ENCODE results near the gene CAPN7.
"Not testable (repeated sequence)": the region's sequence is repeated elsewhere in the genome, so short reads cannot be mapped to it uniquely, and the experiment has no call there.

Gene CAPN7

DNA sequence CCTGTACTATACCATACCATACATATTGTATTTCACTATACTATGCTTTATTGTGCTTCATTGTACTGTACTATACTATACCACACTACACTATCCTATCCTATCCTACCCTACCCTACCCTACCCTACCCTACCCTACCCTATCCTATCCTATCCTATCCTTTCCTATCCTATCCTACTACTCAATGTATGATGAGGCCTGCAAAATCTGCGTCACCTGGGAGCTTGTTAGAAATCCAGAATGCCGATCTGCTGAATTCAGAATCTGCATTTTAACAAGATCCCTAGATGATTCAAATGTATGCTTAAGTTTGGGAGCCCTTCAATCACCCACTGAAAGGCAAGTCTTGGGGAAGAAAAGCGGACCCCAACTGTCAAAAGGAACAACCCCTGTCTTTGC is 45.4 kb upstream of the CAPN7 start:
- no peak for ATAC-seq
- TF ChIP-seq ZC3H10 (CRISPR knock-in tag; IDR thresholded peaks at IDR 0.05) = no peak

DNA sequence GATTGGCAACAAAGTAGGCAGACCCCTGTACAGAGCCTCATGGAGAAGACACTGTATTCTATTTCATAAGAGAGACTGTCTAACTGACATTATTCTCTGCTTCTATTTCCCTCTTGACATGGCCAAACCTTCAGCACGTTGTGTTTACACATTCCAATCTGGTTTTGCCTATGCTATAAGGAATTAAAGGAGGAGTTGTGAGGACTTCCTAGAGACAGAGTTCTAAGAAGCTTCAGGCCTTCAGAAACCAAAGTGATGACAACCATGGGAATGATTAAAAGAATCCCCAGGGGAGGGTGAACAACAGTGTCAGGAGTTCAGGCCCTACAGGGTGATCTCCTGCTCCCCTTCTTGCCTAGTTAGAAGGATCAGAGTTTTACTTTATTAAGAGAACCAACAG is 44.9 kb upstream of the CAPN7 start:
- TF ChIP-seq ZFP30 (CRISPR knock-in tag; IDR thresholded peaks at IDR 0.05) (no peak), TOX (CRISPR knock-in tag; IDR thresholded peaks at IDR 0.05; ENCODE audit: borderline replicate concordance) (no peak), ZNF565 (CRISPR knock-in tag; conservative IDR thresholded peaks at IDR 0.05; ENCODE audit: low read depth) (no peak), ZC3H10 (CRISPR knock-in tag; IDR thresholded peaks at IDR 0.05) (no peak), TCF4 (CRISPR knock-in tag; IDR thresholded peaks at IDR 0.05; ENCODE audit: borderline replicate concordance) (no peak)
- TF ChIP-seq, protein P1, sequence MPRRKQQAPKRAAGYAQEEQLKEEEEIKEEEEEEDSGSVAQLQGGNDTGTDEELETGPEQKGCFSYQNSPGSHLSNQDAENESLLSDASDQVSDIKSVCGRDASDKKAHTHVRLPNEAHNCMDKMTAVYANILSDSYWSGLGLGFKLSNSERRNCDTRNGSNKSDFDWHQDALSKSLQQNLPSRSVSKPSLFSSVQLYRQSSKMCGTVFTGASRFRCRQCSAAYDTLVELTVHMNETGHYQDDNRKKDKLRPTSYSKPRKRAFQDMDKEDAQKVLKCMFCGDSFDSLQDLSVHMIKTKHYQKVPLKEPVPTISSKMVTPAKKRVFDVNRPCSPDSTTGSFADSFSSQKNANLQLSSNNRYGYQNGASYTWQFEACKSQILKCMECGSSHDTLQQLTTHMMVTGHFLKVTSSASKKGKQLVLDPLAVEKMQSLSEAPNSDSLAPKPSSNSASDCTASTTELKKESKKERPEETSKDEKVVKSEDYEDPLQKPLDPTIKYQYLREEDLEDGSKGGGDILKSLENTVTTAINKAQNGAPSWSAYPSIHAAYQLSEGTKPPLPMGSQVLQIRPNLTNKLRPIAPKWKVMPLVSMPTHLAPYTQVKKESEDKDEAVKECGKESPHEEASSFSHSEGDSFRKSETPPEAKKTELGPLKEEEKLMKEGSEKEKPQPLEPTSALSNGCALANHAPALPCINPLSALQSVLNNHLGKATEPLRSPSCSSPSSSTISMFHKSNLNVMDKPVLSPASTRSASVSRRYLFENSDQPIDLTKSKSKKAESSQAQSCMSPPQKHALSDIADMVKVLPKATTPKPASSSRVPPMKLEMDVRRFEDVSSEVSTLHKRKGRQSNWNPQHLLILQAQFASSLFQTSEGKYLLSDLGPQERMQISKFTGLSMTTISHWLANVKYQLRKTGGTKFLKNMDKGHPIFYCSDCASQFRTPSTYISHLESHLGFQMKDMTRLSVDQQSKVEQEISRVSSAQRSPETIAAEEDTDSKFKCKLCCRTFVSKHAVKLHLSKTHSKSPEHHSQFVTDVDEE (CRISPR knock-in tag; IDR thresholded peaks at IDR 0.05) = no peak
- TF ChIP-seq, protein P2, sequence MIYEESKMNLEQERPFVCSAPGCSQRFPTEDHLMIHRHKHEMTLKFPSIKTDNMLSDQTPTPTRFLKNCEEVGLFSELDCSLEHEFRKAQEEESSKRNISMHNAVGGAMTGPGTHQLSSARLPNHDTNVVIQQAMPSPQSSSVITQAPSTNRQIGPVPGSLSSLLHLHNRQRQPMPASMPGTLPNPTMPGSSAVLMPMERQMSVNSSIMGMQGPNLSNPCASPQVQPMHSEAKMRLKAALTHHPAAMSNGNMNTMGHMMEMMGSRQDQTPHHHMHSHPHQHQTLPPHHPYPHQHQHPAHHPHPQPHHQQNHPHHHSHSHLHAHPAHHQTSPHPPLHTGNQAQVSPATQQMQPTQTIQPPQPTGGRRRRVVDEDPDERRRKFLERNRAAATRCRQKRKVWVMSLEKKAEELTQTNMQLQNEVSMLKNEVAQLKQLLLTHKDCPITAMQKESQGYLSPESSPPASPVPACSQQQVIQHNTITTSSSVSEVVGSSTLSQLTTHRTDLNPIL (CRISPR knock-in tag; IDR thresholded peaks at IDR 0.05; ENCODE audit: low read depth) = no peak
- TF ChIP-seq, protein P3, sequence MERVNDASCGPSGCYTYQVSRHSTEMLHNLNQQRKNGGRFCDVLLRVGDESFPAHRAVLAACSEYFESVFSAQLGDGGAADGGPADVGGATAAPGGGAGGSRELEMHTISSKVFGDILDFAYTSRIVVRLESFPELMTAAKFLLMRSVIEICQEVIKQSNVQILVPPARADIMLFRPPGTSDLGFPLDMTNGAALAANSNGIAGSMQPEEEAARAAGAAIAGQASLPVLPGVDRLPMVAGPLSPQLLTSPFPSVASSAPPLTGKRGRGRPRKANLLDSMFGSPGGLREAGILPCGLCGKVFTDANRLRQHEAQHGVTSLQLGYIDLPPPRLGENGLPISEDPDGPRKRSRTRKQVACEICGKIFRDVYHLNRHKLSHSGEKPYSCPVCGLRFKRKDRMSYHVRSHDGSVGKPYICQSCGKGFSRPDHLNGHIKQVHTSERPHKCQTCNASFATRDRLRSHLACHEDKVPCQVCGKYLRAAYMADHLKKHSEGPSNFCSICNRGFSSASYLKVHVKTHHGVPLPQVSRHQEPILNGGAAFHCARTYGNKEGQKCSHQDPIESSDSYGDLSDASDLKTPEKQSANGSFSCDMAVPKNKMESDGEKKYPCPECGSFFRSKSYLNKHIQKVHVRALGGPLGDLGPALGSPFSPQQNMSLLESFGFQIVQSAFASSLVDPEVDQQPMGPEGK (CRISPR knock-in tag; IDR thresholded peaks at IDR 0.05; ENCODE audit: borderline replicate concordance) = no peak
- TF ChIP-seq, protein P4, sequence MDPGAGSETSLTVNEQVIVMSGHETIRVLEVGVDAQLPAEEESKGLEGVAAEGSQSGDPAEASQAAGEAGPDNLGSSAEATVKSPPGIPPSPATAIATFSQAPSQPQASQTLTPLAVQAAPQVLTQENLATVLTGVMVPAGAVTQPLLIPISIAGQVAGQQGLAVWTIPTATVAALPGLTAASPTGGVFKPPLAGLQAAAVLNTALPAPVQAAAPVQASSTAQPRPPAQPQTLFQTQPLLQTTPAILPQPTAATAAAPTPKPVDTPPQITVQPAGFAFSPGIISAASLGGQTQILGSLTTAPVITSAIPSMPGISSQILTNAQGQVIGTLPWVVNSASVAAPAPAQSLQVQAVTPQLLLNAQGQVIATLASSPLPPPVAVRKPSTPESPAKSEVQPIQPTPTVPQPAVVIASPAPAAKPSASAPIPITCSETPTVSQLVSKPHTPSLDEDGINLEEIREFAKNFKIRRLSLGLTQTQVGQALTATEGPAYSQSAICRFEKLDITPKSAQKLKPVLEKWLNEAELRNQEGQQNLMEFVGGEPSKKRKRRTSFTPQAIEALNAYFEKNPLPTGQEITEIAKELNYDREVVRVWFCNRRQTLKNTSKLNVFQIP (CRISPR knock-in tag; IDR thresholded peaks at IDR 0.05; ENCODE audit: borderline replicate concordance, low read depth) = no peak
- no peak for ATAC-seq

DNA sequence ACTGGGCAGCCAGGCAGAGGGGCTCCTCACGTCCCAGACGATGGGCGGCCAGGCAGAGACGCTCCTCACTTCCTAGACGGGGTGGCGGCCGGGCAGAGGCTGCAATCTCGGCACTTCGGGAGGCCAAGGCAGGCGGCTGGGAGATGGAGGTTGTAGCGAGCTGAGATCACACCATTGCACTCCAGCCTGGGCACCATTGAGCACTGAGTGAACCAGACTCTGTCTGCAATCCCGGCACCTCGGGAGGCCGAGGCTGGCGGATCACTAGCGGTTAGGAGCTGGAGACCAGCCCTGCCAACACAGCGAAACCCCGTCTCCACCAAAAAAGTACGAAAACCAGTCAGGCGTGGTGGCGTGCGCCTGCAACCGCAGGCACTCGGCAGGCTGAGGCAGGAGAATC is 42.4 kb upstream of the CAPN7 start:
- not testable (repeated sequence) for ATAC-seq

DNA sequence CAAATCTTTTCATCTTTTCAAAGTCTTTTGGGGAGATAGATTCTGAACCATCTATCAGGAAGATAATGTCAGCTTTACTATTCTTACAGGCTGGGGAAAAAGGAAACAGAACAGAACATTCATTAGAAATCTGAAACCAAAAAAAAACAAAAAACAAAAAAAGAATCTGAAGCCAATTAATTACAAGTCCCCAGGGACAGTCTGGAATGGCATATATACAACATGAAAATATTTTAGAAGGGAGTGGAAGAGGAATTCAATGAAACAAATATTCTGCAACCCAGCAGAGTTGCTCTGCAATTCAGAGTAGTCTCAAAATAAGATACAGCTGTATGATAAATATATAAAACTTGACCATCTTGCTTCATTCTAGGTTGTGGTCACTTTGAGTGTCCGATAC is 41.7 kb upstream of the CAPN7 start:
- no peak for ATAC-seq
- TF ChIP-seq ZNF8 (CRISPR knock-in tag; IDR thresholded peaks at IDR 0.05) (no peak), BACH2 (CRISPR knock-in tag; IDR thresholded peaks at IDR 0.05; ENCODE audit: borderline replicate concordance) (no peak), ZFP30 (CRISPR knock-in tag; IDR thresholded peaks at IDR 0.05) (no peak), TOX (CRISPR knock-in tag; IDR thresholded peaks at IDR 0.05; ENCODE audit: borderline replicate concordance) (no peak), ISL1 (CRISPR knock-in tag; IDR thresholded peaks at IDR 0.05) (0 out of 2 replicates have a peak, but pooled peaks have one; percentile 23)

DNA sequence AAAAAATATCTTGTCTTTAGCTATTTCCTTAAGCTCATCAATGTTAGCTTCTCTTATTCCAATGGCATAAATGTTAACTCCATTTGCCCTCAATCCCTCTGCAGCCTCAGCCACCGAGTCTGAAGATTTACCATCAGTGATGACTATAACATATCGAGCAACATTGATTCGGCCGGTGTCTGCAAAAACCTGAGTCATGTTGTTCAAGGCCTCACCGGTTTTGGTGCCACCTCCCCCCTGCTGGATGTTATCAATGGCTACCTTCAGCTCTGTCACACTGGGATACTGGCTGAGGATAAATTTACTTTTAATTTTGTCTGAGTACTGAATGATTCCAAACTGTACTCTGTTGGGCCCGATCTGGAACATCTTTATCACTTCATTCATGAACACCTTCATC is 41.0 kb upstream of the CAPN7 start:
- ATAC-seq = no peak
- TF ChIP-seq ZNF8 (CRISPR knock-in tag; IDR thresholded peaks at IDR 0.05) (no peak), TOX (CRISPR knock-in tag; IDR thresholded peaks at IDR 0.05; ENCODE audit: borderline replicate concordance) (no peak), ZNF565 (CRISPR knock-in tag; conservative IDR thresholded peaks at IDR 0.05; ENCODE audit: low read depth) (no peak), ESRRG (CRISPR knock-in tag; IDR thresholded peaks at IDR 0.05) (no peak), OSR1 (CRISPR knock-in tag; IDR thresholded peaks at IDR 0.05) (no peak), SNAI2 (CRISPR knock-in tag; IDR thresholded peaks at IDR 0.05) (no peak), PPARA (CRISPR knock-in tag; IDR thresholded peaks at IDR 0.05; ENCODE audit: borderline replicate concordance) (no peak), BACH2 (CRISPR knock-in tag; IDR thresholded peaks at IDR 0.05; ENCODE audit: borderline replicate concordance) (no peak), ZC3H10 (CRISPR knock-in tag; IDR thresholded peaks at IDR 0.05) (no peak)
- TF ChIP-seq, protein P4 (CRISPR knock-in tag; IDR thresholded peaks at IDR 0.05; ENCODE audit: borderline replicate concordance, low read depth) = no peak
- TF ChIP-seq, protein P5, sequence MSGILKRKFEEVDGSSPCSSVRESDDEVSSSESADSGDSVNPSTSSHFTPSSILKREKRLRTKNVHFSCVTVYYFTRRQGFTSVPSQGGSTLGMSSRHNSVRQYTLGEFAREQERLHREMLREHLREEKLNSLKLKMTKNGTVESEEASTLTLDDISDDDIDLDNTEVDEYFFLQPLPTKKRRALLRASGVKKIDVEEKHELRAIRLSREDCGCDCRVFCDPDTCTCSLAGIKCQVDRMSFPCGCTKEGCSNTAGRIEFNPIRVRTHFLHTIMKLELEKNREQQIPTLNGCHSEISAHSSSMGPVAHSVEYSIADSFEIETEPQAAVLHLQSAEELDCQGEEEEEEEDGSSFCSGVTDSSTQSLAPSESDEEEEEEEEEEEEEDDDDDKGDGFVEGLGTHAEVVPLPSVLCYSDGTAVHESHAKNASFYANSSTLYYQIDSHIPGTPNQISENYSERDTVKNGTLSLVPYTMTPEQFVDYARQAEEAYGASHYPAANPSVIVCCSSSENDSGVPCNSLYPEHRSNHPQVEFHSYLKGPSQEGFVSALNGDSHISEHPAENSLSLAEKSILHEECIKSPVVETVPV (CRISPR knock-in tag; IDR thresholded peaks at IDR 0.05) = no peak
- TF ChIP-seq, protein P3 (CRISPR knock-in tag; IDR thresholded peaks at IDR 0.05; ENCODE audit: borderline replicate concordance) = no peak

Data from SK-N-SH treated with all-trans-retinoic acid at 6 μM for 48 hours (cell line).